HG03159 (cell line): ENCODE measurements around the gene ESR2.
A peak's percentile ranks its signal among the peaks of the same experiment; 100 is the strongest.
"Not testable (repeated sequence)": the region's sequence is repeated elsewhere in the genome, so short reads cannot be mapped to it uniquely, and the experiment has no call there.

Source experiments
- ATAC-seq: cut with Tn5 transposase; IDR thresholded peaks from one replicate; pipeline ENCODE4 v1.9.1; 2021; ENCODE audit warnings: mild to moderate bottlenecking, moderate library complexity; ENCODE audit not compliant: unreplicated experiment

Gene ESR2

GRCh38 chr14:64201296-64201695 is 92.9 kb downstream of the ESR2 start:
- ATAC-seq, result no peak

- ATAC-seq, result no peak
These were observed 94.0 kb downstream of the ESR2 start for GRCh38 chr14:64200170-64200569.

- ATAC-seq, result no peak
These were observed 95.7 kb downstream of the ESR2 start for GRCh38 chr14:64198486-64198885.

GRCh38 chr14:64197996-64198395 is 96.2 kb downstream of the ESR2 start:
- no peak for ATAC-seq

GRCh38 chr14:64196814-64197411 is 97.3 kb downstream of the ESR2 start:
- peak; percentile 59 for ATAC-seq

GRCh38 chr14:64196056-64196455 is 98.1 kb downstream of the ESR2 start:
- ATAC-seq, result no peak

GRCh38 chr14:64195199-64195598 is 99.0 kb downstream of the ESR2 start:
- peak; percentile 72 for ATAC-seq

GRCh38 chr14:64194404-64194803 is 99.8 kb downstream of the ESR2 start:
- no peak for ATAC-seq

- ATAC-seq, result no peak
These were observed 100.3 kb downstream of the ESR2 start for GRCh38 chr14:64193821-64194220.

- ATAC-seq, result no peak
These were observed 102.4 kb downstream of the ESR2 start for GRCh38 chr14:64191756-64192155.

- no peak for ATAC-seq
These were observed 103.1 kb downstream of the ESR2 start for GRCh38 chr14:64190974-64191502.

GRCh38 chr14:64187331-64187730 is 106.8 kb downstream of the ESR2 start:
- ATAC-seq, result no peak

GRCh38 chr14:64186231-64187129 is 107.7 kb downstream of the ESR2 start:
- ATAC-seq, result no peak

- no peak for ATAC-seq
These were observed 109.0 kb downstream of the ESR2 start for GRCh38 chr14:64185184-64185583.

- ATAC-seq, result no peak
These were observed 110.0 kb downstream of the ESR2 start for GRCh38 chr14:64184103-64184729.

- ATAC-seq, result not testable (repeated sequence)
These were observed 111.3 kb downstream of the ESR2 start for GRCh38 chr14:64182908-64183307.

GRCh38 chr14:64178814-64179213 is 115.4 kb downstream of the ESR2 start:
- no peak for ATAC-seq

GRCh38 chr14:64176330-64176729 is 117.8 kb downstream of the ESR2 start:
- no peak for ATAC-seq

- ATAC-seq, result no peak
These were observed 119.0 kb downstream of the ESR2 start for GRCh38 chr14:64174922-64175782.

- ATAC-seq, result no peak
These were observed 124.0 kb downstream of the ESR2 start for GRCh38 chr14:64170181-64170580.

- ATAC-seq, result no peak
These were observed 134.6 kb downstream of the ESR2 start for GRCh38 chr14:64159588-64159987.
